ENCODE data around the gene ZBTB7C. TPM values are rescaled to one million over a fixed set of nuclear protein-coding genes. Genes with fewer than 3 reads are reported as not detected.

Gene ZBTB7C
- total RNA-seq, 1 donor = not detected

DNA sequence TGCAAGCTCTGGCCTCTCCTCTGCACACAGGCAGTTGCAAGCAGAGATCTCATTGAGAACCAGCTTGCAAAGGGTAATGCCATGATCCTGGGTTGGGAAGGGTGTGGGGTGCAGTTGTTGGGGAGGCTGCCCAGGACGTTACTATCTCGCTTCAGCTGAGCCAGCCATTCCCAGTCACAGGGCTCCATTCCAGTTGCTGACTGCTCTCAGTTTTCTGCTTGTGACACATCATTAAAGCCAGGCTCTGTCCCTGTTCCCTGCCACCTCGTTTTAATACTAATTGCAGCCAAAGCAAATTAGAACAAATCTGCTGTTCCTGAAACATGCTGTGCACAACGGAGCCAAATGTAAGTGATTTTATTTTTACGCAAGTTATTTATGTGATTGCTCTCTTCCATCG, 416.2 kb downstream of the ZBTB7C start:
- TF ChIP-seq, protein P1, sequence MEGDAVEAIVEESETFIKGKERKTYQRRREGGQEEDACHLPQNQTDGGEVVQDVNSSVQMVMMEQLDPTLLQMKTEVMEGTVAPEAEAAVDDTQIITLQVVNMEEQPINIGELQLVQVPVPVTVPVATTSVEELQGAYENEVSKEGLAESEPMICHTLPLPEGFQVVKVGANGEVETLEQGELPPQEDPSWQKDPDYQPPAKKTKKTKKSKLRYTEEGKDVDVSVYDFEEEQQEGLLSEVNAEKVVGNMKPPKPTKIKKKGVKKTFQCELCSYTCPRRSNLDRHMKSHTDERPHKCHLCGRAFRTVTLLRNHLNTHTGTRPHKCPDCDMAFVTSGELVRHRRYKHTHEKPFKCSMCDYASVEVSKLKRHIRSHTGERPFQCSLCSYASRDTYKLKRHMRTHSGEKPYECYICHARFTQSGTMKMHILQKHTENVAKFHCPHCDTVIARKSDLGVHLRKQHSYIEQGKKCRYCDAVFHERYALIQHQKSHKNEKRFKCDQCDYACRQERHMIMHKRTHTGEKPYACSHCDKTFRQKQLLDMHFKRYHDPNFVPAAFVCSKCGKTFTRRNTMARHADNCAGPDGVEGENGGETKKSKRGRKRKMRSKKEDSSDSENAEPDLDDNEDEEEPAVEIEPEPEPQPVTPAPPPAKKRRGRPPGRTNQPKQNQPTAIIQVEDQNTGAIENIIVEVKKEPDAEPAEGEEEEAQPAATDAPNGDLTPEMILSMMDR (IDR thresholded peaks at IDR 0.05; ENCODE audit: insufficient read depth, low read depth, low read length) = no peak
- no peak overlapping the region for H3K4me3 ChIP-seq (ENCODE audit: low read depth, low read length)
- DNase-seq (ENCODE audit: low read depth) = no peak

DNA sequence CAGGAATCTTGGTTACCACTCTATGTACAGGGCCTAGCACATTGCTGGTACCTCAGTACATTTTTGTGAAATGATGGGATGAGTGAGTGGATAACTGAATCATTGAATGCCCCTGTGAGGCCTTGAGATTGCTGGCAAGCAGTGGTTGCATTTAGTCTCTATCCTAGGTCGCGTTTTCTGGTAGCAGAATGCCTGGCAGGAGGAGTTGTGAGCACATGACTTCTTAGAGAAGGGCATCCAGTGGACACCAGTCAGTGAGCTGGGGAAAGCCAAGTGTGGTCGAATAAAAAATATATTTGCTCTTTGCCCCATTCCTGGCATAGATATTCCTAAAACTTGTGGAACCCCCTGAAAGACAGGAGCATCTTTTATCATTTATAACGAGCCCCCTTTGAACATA, 416.9 kb downstream of the ZBTB7C start:
- no peak overlapping the region for H3K4me3 ChIP-seq (ENCODE audit: low read depth, low read length)
- TF ChIP-seq, protein P1 (IDR thresholded peaks at IDR 0.05; ENCODE audit: insufficient read depth, low read depth, low read length) = no peak
- DNase-seq (ENCODE audit: low read depth) = no peak

DNA sequence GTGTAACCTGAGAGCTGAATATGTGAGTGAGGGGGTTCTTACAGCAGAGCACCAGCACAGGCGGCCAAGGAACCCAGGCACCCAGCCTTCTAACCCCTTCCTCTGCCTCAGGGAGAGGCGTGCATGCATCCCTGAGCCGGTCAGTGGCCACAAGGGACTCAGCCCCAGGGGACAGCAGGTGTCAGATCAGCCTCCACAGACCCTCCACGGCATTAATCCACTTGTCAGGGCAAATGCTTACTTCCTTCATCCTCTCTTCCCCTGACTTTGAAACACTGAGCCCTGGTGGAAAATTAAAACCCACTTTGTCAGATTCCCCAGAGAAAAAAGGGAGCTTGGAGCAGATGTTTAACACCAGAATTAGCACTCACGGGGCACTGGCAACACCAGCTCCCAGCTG, 418.2 kb downstream of the ZBTB7C start:
- TF ChIP-seq, protein P1 (IDR thresholded peaks at IDR 0.05; ENCODE audit: insufficient read depth, low read depth, low read length) = no peak
- H3K4me3 ChIP-seq (ENCODE audit: low read depth, low read length) = no peak overlapping the region
- DNase-seq (ENCODE audit: low read depth) = no peak

DNA sequence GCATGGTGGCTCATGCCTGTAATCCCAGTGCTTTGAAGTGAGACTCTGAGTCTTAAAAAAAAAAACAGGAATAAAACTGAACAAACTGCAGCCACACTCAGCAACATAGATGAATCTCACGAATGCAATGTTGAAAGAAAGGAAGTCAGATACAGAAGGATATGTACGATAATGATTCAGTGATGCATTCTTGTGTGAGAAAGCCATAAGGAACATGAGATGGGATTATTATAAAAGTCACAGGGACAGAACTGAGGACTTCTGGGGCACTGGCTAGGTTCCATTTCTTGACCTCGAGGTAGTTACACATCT, 421.8 kb downstream of the ZBTB7C start:
- TF ChIP-seq, protein P1 (IDR thresholded peaks at IDR 0.05; ENCODE audit: insufficient read depth, low read depth, low read length) = no peak
- DNase-seq (ENCODE audit: low read depth) = no peak

GRCh38 chr18:47986620-47987387, 422.4 kb downstream of the ZBTB7C start:
- no peak for DNase-seq (ENCODE audit: low read depth)
- TF ChIP-seq, protein P1 (IDR thresholded peaks at IDR 0.05; ENCODE audit: insufficient read depth, low read depth, low read length) = no peak

More for the DNA sequence above, 421.8 kb downstream of the ZBTB7C start:
- H3K4me3 ChIP-seq (ENCODE audit: low read depth, low read length) = no peak overlapping the region

DNA sequence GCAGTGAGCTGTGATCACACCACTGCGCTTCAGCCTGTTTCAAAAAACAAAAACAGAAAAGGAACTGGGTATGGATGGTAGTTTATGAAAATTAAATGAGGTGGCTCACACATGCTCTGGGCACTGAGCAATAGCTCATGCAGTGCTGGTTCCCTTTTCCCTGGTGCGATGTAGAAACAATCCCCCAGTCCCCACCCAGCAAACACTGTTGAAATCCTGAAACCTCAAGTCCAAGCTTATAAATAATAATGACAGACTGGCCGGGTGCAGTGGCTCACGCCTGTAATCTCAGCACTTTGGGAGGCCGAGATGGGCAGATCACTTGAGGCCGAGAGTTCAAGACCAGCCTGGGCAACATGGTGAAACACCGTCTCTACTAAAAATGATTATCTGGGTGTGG, 423.3 kb downstream of the ZBTB7C start:
- TF ChIP-seq, protein P1 (IDR thresholded peaks at IDR 0.05; ENCODE audit: insufficient read depth, low read depth, low read length) = no peak
- no peak overlapping the region for H3K4me3 ChIP-seq (ENCODE audit: low read depth, low read length)
- DNase-seq (ENCODE audit: low read depth) = no peak

More at GRCh38 chr18:47986620-47987387, 422.4 kb downstream of the ZBTB7C start:
- H3K4me3 ChIP-seq (ENCODE audit: low read depth, low read length) = no peak overlapping the region

DNA sequence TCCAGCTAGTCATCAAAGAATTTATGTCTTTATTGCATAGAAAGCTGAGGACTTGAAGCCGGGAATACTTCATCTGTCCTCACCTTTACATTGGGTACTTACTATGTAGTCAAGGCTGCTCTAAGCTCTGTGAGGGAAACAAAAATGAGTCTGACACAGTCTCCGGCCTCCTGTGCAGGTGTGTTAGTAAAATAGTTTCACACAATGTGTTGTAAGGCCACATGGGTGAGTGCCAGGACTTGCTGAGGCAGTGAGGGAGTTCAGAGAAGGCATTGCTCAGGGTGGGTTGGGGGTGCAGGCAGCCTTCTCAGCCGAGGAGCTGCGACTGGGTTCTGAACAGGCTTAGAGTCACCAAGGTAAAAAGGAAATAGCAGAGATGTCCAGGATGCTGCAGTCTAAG, 424.2 kb downstream of the ZBTB7C start:
- TF ChIP-seq, protein P1 (IDR thresholded peaks at IDR 0.05; ENCODE audit: insufficient read depth, low read depth, low read length) = no peak
- DNase-seq (ENCODE audit: low read depth) = no peak

More for the DNA sequence above, 424.2 kb downstream of the ZBTB7C start:
- H3K4me3 ChIP-seq (ENCODE audit: low read depth, low read length) = no peak overlapping the region
